ENCODE data around the gene CCR3. TPM values are rescaled to one million over a fixed set of nuclear protein-coding genes. Genes with fewer than 3 reads are reported as not detected.

CCR3 gene
- total RNA-seq, 4 donors from 2014 or later: not detected

GRCh38 chr3:46272028-46272451, 29.8 kb downstream of the CCR3 start:
- WGBS, 2 donors: 75 to 83% methylated on average over 4 of the region's 4 CpGs
- Histone ChIP-seq H3K4me1 (no peaks in the 10 kb centered on the region), H3K9me3 (no peaks in the 10 kb centered on the region), H3K36me3 (no peaks in the 10 kb centered on the region), H3K27me3 (no peaks in the 10 kb centered on the region), H3K27ac (no peak overlapping the region), H3K4me3 (replicated peaks in 1 of 3) (no peak overlapping the region)
- DNase-seq: no peak
- TF ChIP-seq POLR2A (IDR thresholded peaks at IDR 0.05): no peak
- no peak for TF ChIP-seq CTCF (IDR thresholded peaks at IDR 0.05)
- intact Hi-C loops (cut with DNase I): no loop called here

GRCh38 chr3:46276497-46277099, 34.3 kb downstream of the CCR3 start:
- no peaks in the 10 kb centered on the region for H3K27me3 ChIP-seq
- no peaks in the 10 kb centered on the region for H3K4me1 ChIP-seq
- WGBS, 2 donors: 41 to 44% methylated on average over 9 of the region's 9 CpGs
- DNase-seq: peak; percentile 59 to 65
- no peaks in the 10 kb centered on the region for H3K9me3 ChIP-seq
- no peak for TF ChIP-seq POLR2A (IDR thresholded peaks at IDR 0.05)
- peak; percentile 39 to 70 (median 64) for TF ChIP-seq CTCF (IDR thresholded peaks at IDR 0.05)
- H3K4me3 ChIP-seq (replicated peaks in 1 of 3): no peak overlapping the region
- no peak overlapping the region for H3K27ac ChIP-seq
- intact Hi-C loops (cut with DNase I): loop anchor here (5.0 kb wide), 1 partner anchor 166 kb away; no protein-coding TSS in a partner anchor
- no peaks in the 10 kb centered on the region for H3K36me3 ChIP-seq

GRCh38 chr3:46277476-46277875, 35.2 kb downstream of the CCR3 start:
- no peaks in the 10 kb centered on the region for H3K9me3 ChIP-seq
- H3K27me3 ChIP-seq: no peaks in the 10 kb centered on the region
- WGBS, 2 donors: 68 to 70% methylated on average over 2 of the region's 2 CpGs
- H3K27ac ChIP-seq: no peak overlapping the region
- DNase-seq: no peak
- no peaks in the 10 kb centered on the region for H3K36me3 ChIP-seq
- H3K4me1 ChIP-seq: no peaks in the 10 kb centered on the region
- H3K4me3 ChIP-seq (replicated peaks in 1 of 3): no peak overlapping the region
- intact Hi-C loops (cut with DNase I): loop anchor here (5.0 kb wide), 1 partner anchor 165 kb away; no protein-coding TSS in a partner anchor
- no peak for TF ChIP-seq CTCF (IDR thresholded peaks at IDR 0.05)
- no peak for TF ChIP-seq POLR2A (IDR thresholded peaks at IDR 0.05)

- no peak for DNase-seq
- TF ChIP-seq CTCF (IDR thresholded peaks at IDR 0.05): no peak
- TF ChIP-seq POLR2A (IDR thresholded peaks at IDR 0.05): no peak
- Histone ChIP-seq H3K27me3 (no peaks in the 10 kb centered on the region), H3K36me3 (no peaks in the 10 kb centered on the region), H3K4me3 (replicated peaks in 1 of 3) (no peak overlapping the region), H3K4me1 (no peaks in the 10 kb centered on the region), H3K9me3 (no peaks in the 10 kb centered on the region), H3K27ac (no peak overlapping the region)
- 94 to 95% methylated on average over 3 of the region's 3 CpGs for WGBS, 2 donors
- intact Hi-C loops (cut with DNase I): loop anchor here (5.0 kb wide), 1 partner anchor 163 kb away; no protein-coding TSS in a partner anchor
Measured at GRCh38 chr3:46278816-46279672, 36.8 kb downstream of the CCR3 start.

Measured in thyroid gland (tissue), 4 donors.